ENCODE data around the gene PLCB4.

Gene PLCB4

GRCh38 chr20:9236458-9236857 lies 167.6 kb downstream of the PLCB4 start:
- in situ Hi-C loops (cut with MboI; ENCODE audit: low sequenced_read_pairs, unreplicated experiment), result no loop called here
- DNase-seq (ENCODE audit: low spot score), result no peak
- no peak for TF ChIP-seq CTCF (IDR thresholded peaks at IDR 0.05; ENCODE audit: borderline replicate concordance, control extremely low read depth, extremely low read depth, insufficient read depth, missing control alignments)

GRCh38 chr20:9241232-9241692 lies 172.4 kb downstream of the PLCB4 start:
- in situ Hi-C loops (cut with MboI; ENCODE audit: low sequenced_read_pairs, unreplicated experiment), result no loop called here
- no peak for DNase-seq (ENCODE audit: low spot score)
- no peak for TF ChIP-seq CTCF (IDR thresholded peaks at IDR 0.05; ENCODE audit: borderline replicate concordance, control extremely low read depth, extremely low read depth, insufficient read depth, missing control alignments)

GRCh38 chr20:9241721-9242427 lies 173.0 kb downstream of the PLCB4 start:
- no peak for DNase-seq (ENCODE audit: low spot score)
- in situ Hi-C loops (cut with MboI; ENCODE audit: low sequenced_read_pairs, unreplicated experiment), result no loop called here
- no peak for TF ChIP-seq CTCF (IDR thresholded peaks at IDR 0.05; ENCODE audit: borderline replicate concordance, control extremely low read depth, extremely low read depth, insufficient read depth, missing control alignments)

GRCh38 chr20:9243986-9244385 lies 175.1 kb downstream of the PLCB4 start:
- DNase-seq (ENCODE audit: low spot score), result no peak
- in situ Hi-C loops (cut with MboI; ENCODE audit: low sequenced_read_pairs, unreplicated experiment), result no loop called here
- no peak for TF ChIP-seq CTCF (IDR thresholded peaks at IDR 0.05; ENCODE audit: borderline replicate concordance, control extremely low read depth, extremely low read depth, insufficient read depth, missing control alignments)

- in situ Hi-C loops (cut with MboI; ENCODE audit: low sequenced_read_pairs, unreplicated experiment), result no loop called here
- TF ChIP-seq CTCF (IDR thresholded peaks at IDR 0.05; ENCODE audit: borderline replicate concordance, control extremely low read depth, extremely low read depth, insufficient read depth, missing control alignments), result no peak
- DNase-seq (ENCODE audit: low spot score), result no peak
Measured at GRCh38 chr20:9244811-9245210, 175.9 kb downstream of the PLCB4 start.

- in situ Hi-C loops (cut with MboI; ENCODE audit: low sequenced_read_pairs, unreplicated experiment), result no loop called here
- DNase-seq (ENCODE audit: low spot score), result no peak
- TF ChIP-seq CTCF (IDR thresholded peaks at IDR 0.05; ENCODE audit: borderline replicate concordance, control extremely low read depth, extremely low read depth, insufficient read depth, missing control alignments), result no peak
Measured at GRCh38 chr20:9246731-9247130, 177.8 kb downstream of the PLCB4 start.
